ENCODE results near the gene STMND1. TPM values are rescaled to one million over a fixed set of nuclear protein-coding genes. Genes with fewer than 3 reads are reported as not detected.

The STMND1 gene
- total RNA-seq, 1 experiment from 2014 or later, result not detected

DNA sequence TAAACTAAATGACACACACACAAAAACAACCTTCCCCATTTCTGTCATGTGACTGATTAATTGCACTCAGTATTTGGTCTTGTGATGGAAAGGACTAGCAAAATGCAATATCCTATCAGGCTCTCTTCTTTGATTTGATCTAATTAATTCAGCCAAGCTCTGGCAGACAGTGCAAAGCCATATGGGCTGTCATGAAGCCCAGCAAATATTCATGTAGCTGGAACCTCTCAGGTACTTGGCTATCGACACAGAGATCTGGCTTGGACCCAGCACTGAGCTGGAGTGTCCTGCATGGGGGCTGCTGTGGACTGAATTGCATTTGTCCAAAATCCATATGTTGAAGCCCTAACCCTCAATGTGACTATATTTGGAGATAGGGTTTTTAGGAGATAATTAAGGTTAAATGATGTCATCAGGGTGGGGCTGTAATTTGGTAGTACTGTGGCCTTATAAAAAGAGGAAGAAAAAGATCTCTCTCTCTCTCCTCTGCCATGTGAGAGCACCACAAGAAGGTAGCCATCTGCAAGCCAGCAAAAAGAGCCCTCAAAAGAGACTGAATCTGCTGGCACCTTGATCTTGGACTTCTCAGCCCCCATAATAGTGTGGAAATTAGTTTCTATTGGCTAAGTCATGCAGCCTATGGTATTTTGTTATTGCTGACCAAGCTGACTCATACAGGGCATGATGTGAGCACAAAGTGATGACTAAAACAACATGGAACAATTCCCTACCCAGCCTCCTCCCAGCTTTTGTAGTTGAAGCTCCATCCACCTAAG is 77.1 kb downstream of the STMND1 start:
- CTCF ChIA-PET, result no interaction called here
- no TSS peak for BruUV-seq (replicated peaks)
- no peaks in the 10 kb centered on the region for H3K4me1 Mint-ChIP-seq (ENCODE audit: low read depth, unreplicated experiment)

DNA sequence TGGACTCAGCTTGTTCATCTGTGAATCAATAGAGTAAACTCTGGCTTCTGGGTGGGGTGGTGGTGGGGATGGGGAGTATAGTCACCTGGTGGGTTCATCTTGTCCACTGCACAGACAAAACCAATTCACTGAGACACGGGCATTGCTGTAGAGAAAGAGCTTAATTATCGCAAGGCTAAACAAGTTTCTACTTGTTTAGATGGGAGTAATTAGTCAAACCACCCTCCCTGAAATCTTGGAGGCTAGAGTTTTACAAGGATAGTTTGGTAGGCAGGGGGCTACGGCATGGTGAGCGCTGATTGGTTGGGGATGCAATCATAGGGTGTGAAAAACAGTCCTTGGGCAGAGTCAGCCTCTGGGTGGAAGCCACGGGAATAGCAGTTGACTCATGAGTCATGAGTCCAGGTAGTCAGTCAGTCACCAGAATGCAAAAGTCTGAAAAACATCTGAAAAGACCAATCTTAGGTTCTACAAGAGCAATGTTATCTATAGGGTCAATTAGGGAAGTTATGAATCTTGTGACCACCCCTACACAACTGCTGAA is 77.8 kb downstream of the STMND1 start:
- TF ChIP-seq CTCF (IDR thresholded peaks at IDR 0.05; ENCODE audit: insufficient read depth in 1 of 2, low read depth in 1 of 2, low read length in 1 of 2, severe bottlenecking in 1 of 2, unreplicated experiment in 1 of 2), result no peak
- Histone ChIP-seq H3K36me3 (ENCODE audit: control insufficient read depth, insufficient read depth, low read length) (no peaks in the 10 kb centered on the region), H3K27me3 (replicated peaks; ENCODE audit: control insufficient read depth, insufficient read depth, low read length) (no peaks in the 10 kb centered on the region), H3K4me1 (no peaks in the 10 kb centered on the region), H3K4me3 (ENCODE audit: low read depth, low read length) (no peak overlapping the region), H3K9me3 (no peaks in the 10 kb centered on the region)
- H3K4me3 Mint-ChIP-seq (ENCODE audit: unreplicated experiment), result no peak overlapping the region
- DNase-seq, result no peak
- intact Hi-C loops (cut with micrococcal nuclease; ENCODE audit: unreplicated experiment), result no loop called here
- H3K36me3 Mint-ChIP-seq (ENCODE audit: insufficient read depth, unreplicated experiment), result no peaks in the 10 kb centered on the region
- no peaks in the 10 kb centered on the region for H3K9me3 Mint-ChIP-seq (ENCODE audit: unreplicated experiment)
- CTCF ChIA-PET, result no interaction called here
- BruUV-seq (replicated peaks), result no TSS peak
- H3K27ac Mint-ChIP-seq (ENCODE audit: unreplicated experiment), result no peak overlapping the region
- no peaks in the 10 kb centered on the region for H3K4me1 Mint-ChIP-seq (ENCODE audit: low read depth, unreplicated experiment)
- POLR2A ChIA-PET, result no interaction called here
- peaks cover 13% of the 10 kb centered on the region for H3K27me3 Mint-ChIP-seq (ENCODE audit: insufficient read depth, unreplicated experiment)

More for the DNA sequence above, 77.1 kb downstream of the STMND1 start:
- peaks cover 13% of the 10 kb centered on the region for H3K27me3 Mint-ChIP-seq (ENCODE audit: insufficient read depth, unreplicated experiment)
- H3K36me3 Mint-ChIP-seq (ENCODE audit: insufficient read depth, unreplicated experiment), result no peaks in the 10 kb centered on the region
- Histone ChIP-seq H3K4me1 (no peaks in the 10 kb centered on the region), H3K36me3 (ENCODE audit: control insufficient read depth, insufficient read depth, low read length) (no peaks in the 10 kb centered on the region), H3K9me3 (no peaks in the 10 kb centered on the region), H3K27me3 (replicated peaks; ENCODE audit: control insufficient read depth, insufficient read depth, low read length) (no peaks in the 10 kb centered on the region), H3K4me3 (ENCODE audit: low read depth, low read length) (no peak overlapping the region)
- H3K4me3 Mint-ChIP-seq (ENCODE audit: unreplicated experiment), result no peak overlapping the region
- H3K9me3 Mint-ChIP-seq (ENCODE audit: unreplicated experiment), result no peaks in the 10 kb centered on the region
- H3K27ac Mint-ChIP-seq (ENCODE audit: unreplicated experiment), result no peak overlapping the region
- no peak for DNase-seq
- intact Hi-C loops (cut with micrococcal nuclease; ENCODE audit: unreplicated experiment), result no loop called here
- POLR2A ChIA-PET, result no interaction called here
- no peak for TF ChIP-seq CTCF (IDR thresholded peaks at IDR 0.05; ENCODE audit: insufficient read depth in 1 of 2, low read depth in 1 of 2, low read length in 1 of 2, severe bottlenecking in 1 of 2, unreplicated experiment in 1 of 2)

Other genes starting within 250 kb of the STMND1 start
- not detected in 2 replicates for gene RBM24, start 179.3 kb downstream of the STMND1 start, total RNA-seq (2022)